HepG2 (cell line): ENCODE results near the gene MAN1B1. TPM values are rescaled to one million over a fixed set of nuclear protein-coding genes. Genes with fewer than 3 reads are reported as not detected.

Experiments
- DPF2 ChIP-seq: sonication (generic); formaldehyde crosslinking; IDR thresholded peaks from 2 replicates; pipeline ENCODE4 v1.4.0; 2020; ENCODE audit warnings: mild to moderate bottlenecking, low read depth, missing genetic modification reagents, borderline replicate concordance
- KLF9 ChIP-seq: IDR thresholded peaks from 2 replicates; pipeline ENCODE4 v1.6.1; 2016; ENCODE audit warnings: low read depth
- MAFK ChIP-seq, 2 experiments: IDR thresholded peaks in 1 of 2; conservative IDR thresholded peaks in 1 of 2; 2 replicates each; pipeline ENCODE4 v1.6.1; 2011; ENCODE audit warnings: improper control_type of control experiment in 2 of 2, low read length in 2 of 2
- MATR3 ChIP-seq: sonication (generic); formaldehyde crosslinking; IDR thresholded peaks from 2 replicates; pipeline ENCODE4 v1.4.0; 2020; ENCODE audit warnings: missing genetic modification reagents
- MIER2 ChIP-seq: IDR thresholded peaks from 2 replicates; pipeline ENCODE4 v1.6.1; 2016; ENCODE audit warnings: missing biosample characterization, missing genetic modification reagents
- THAP11 ChIP-seq: IDR thresholded peaks from 2 replicates; pipeline ENCODE4 v1.6.1; 2016; ENCODE audit warnings: missing biosample characterization, missing genetic modification reagents
- ZFX ChIP-seq: sonication (generic); formaldehyde crosslinking; IDR thresholded peaks from 2 replicates; pipeline ENCODE4 v1.4.0; 2020; ENCODE audit warnings: mild to moderate bottlenecking, low read depth, missing genetic modification reagents, moderate library complexity
- ZMYM2 ChIP-seq: sonication (generic); formaldehyde crosslinking; IDR thresholded peaks from 2 replicates; pipeline ENCODE4 v1.8.0; 2022; ENCODE audit warnings: mild to moderate bottlenecking, missing genetic modification reagents
- ZNF17 ChIP-seq: sonication (generic); formaldehyde crosslinking; IDR thresholded peaks from 2 replicates; pipeline ENCODE4 v1.5.0; 2020; ENCODE audit warnings: mild to moderate bottlenecking, missing genetic modification reagents
- ZNF441 ChIP-seq: sonication (generic); formaldehyde crosslinking; IDR thresholded peaks from 2 replicates; pipeline ENCODE4 v1.7.0; 2021; ENCODE audit warnings: missing genetic modification reagents, borderline replicate concordance
- ZNF484 ChIP-seq: sonication (generic); formaldehyde crosslinking; IDR thresholded peaks from 2 replicates; pipeline ENCODE4 v1.5.1; 2020; ENCODE audit warnings: mild to moderate bottlenecking, low read depth, missing genetic modification reagents, borderline replicate concordance
- ZNF670 ChIP-seq: sonication (generic); formaldehyde crosslinking; IDR thresholded peaks from 2 replicates; pipeline ENCODE4 v1.8.0; 2022; ENCODE audit warnings: mild to moderate bottlenecking, missing genetic modification reagents, borderline replicate concordance
- polyA plus RNA-seq, 8 experiments: library from polyadenylated mRNA; depleted of rRNA in 3 of 8; stranded (reverse) in 7 of 8; unstranded in 1 of 8; fragments of >200 nt; fragmentation: Illumina TruSeq in 4 of 8; extraction: Trizol in 4 of 8; gene quantifications; 2 replicates each; pipeline versions ENCODE4 v1.2.1 to v1.2.3, GENCODE V29; 2011 to 2016; ENCODE audit warnings: low read depth in 4 of 8, missing spikeins in 1 of 8, mixed read lengths in 1 of 8; ENCODE audit not compliant: insufficient read depth in 1 of 8
- total RNA-seq, 5 experiments: library from RNA; depleted of rRNA; stranded (reverse); fragments of >200 nt; fragmentation: Illumina TruSeq; extraction: Trizol; gene quantifications; 2 replicates each; pipeline ENCODE4 v1.2.3, GENCODE V29; 2016; ENCODE audit warnings: low read depth in 1 of 5
- TF ChIP-seq, protein P1 (sequence below): sonication (generic); formaldehyde crosslinking; IDR thresholded peaks from 2 replicates; pipeline ENCODE4 v1.5.0; 2020; ENCODE audit warnings: missing genetic modification reagents
- TF ChIP-seq, protein P2 (sequence below): sonication (generic); formaldehyde crosslinking; IDR thresholded peaks from 2 replicates; pipeline ENCODE4 v1.5.0; 2020; ENCODE audit warnings: missing genetic modification reagents, mild to moderate bottlenecking, borderline replicate concordance
- TF ChIP-seq, protein P3 (sequence below), 2 experiments: sonication (generic) in 1 of 2; formaldehyde crosslinking in 1 of 2; IDR thresholded peaks; 2 replicates each; pipeline versions ENCODE4 v1.4.0 to v1.6.1; 2018 to 2020; ENCODE audit warnings: missing genetic modification reagents in 2 of 2, borderline replicate concordance in 1 of 2, low read depth in 1 of 2, mild to moderate bottlenecking in 1 of 2, missing biosample characterization in 1 of 2
- TF ChIP-seq, protein P4 (sequence below): sonication (generic); formaldehyde crosslinking; IDR thresholded peaks from 2 replicates; pipeline ENCODE4 v1.4.0; 2020; ENCODE audit warnings: missing genetic modification reagents
- TF ChIP-seq, protein P5 (sequence below): sonication (generic); formaldehyde crosslinking; IDR thresholded peaks from 2 replicates; pipeline ENCODE4 v1.8.0; 2022; ENCODE audit warnings: missing genetic modification reagents, mild to moderate bottlenecking, moderate library complexity, borderline replicate concordance

Gene MAN1B1
- total and polyA plus RNA-seq, 2 of the 13 experiments (the other 11 are each of a cell fraction or from before 2014, with no cell fraction given): 48.9 to 59.5 TPM

DNA sequence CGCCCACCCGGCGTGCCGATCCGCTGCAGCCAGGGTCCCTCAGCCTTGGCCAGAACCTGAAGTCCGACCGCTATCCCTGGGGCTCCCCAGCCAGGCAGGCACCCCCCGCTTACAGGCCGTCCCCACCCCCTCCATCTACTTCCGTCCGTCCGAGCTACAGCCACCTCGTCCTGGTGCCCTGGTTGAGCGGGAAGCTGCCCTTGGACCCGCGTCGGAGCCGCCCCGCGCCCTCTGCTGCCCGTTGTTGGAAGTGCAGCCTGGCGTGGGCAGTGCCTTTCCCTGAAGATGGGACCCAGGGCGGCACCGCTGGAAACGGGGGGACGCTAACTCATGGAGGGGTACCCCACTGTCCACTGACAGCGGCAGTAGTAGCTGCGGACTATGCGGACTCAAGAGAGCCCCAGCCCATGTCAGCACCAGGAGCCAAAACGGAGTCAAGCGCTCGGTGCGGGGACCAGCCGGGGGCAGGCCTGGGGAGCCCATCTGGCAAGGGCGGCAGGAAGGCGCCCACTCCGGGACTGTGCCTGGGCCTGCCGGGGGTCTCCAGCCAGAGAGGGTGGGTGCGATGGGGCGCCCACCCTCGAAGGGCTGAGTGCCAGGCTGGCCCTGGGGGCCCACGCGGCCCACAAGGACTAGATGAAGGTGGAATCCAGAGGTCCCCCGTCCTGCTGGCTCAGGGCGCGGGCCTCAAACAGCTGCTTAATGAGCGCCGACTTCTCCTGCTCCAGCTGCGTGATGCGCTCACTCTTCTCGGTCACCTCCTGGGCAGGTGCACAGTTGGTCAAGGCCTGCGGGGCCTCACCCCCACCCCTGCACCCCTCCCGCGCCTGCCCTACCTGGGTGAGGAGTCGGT lies 22.5 kb upstream of the MAN1B1 start (continued):
- TF ChIP-seq, protein P1, sequence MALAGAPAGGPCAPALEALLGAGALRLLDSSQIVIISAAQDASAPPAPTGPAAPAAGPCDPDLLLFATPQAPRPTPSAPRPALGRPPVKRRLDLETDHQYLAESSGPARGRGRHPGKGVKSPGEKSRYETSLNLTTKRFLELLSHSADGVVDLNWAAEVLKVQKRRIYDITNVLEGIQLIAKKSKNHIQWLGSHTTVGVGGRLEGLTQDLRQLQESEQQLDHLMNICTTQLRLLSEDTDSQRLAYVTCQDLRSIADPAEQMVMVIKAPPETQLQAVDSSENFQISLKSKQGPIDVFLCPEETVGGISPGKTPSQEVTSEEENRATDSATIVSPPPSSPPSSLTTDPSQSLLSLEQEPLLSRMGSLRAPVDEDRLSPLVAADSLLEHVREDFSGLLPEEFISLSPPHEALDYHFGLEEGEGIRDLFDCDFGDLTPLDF: 0 out of 2 replicates have a peak, but pooled peaks have one; percentile 24
- TF ChIP-seq ZFX (peak; percentile 41; the same call in 1 of the 2 replicates), ZNF484 (CRISPR knock-in tag) (no peak), ZNF17 (CRISPR knock-in tag) (no peak), KLF9 (CRISPR knock-in tag) (no peak), ZMYM2 (CRISPR knock-in tag) (no peak), DPF2 (CRISPR knock-in tag) (no peak), ZNF670 (no peak), ZNF441 (CRISPR knock-in tag) (no peak), MATR3 (CRISPR knock-in tag) (no peak), MAFK (conservative IDR thresholded peaks at IDR 0.05 in 1 of 2, IDR thresholded peaks at IDR 0.05 in 1 of 2; ENCODE audit: low read length in 2 of 2) (no peak), MIER2 (CRISPR knock-in tag) (peak; percentile 79), THAP11 (CRISPR knock-in tag) (peak; percentile 32; the same call in 1 of the 2 replicates)
- TF ChIP-seq, protein P2, sequence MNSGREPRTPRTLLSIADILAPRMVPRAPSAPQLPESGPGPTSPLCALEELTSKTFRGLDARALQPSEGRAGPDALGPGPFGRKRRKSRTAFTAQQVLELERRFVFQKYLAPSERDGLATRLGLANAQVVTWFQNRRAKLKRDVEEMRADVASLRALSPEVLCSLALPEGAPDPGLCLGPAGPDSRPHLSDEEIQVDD: peak; percentile 25; the same call in 1 of the 2 replicates
- TF ChIP-seq, protein P3, sequence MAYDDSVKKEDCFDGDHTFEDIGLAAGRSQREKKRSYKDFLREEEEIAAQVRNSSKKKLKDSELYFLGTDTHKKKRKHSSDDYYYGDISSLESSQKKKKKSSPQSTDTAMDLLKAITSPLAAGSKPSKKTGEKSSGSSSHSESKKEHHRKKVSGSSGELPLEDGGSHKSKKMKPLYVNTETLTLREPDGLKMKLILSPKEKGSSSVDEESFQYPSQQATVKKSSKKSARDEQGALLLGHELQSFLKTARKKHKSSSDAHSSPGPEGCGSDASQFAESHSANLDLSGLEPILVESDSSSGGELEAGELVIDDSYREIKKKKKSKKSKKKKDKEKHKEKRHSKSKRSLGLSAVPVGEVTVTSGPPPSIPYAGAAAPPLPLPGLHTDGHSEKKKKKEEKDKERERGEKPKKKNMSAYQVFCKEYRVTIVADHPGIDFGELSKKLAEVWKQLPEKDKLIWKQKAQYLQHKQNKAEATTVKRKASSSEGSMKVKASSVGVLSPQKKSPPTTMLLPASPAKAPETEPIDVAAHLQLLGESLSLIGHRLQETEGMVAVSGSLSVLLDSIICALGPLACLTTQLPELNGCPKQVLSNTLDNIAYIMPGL (CRISPR knock-in tag; IDR thresholded peaks at IDR 0.05; ENCODE audit: borderline replicate concordance in 1 of 2, low read depth in 1 of 2): peak; percentile 37 to 63; a peak in 2 of 4 replicates
- TF ChIP-seq, protein P4, sequence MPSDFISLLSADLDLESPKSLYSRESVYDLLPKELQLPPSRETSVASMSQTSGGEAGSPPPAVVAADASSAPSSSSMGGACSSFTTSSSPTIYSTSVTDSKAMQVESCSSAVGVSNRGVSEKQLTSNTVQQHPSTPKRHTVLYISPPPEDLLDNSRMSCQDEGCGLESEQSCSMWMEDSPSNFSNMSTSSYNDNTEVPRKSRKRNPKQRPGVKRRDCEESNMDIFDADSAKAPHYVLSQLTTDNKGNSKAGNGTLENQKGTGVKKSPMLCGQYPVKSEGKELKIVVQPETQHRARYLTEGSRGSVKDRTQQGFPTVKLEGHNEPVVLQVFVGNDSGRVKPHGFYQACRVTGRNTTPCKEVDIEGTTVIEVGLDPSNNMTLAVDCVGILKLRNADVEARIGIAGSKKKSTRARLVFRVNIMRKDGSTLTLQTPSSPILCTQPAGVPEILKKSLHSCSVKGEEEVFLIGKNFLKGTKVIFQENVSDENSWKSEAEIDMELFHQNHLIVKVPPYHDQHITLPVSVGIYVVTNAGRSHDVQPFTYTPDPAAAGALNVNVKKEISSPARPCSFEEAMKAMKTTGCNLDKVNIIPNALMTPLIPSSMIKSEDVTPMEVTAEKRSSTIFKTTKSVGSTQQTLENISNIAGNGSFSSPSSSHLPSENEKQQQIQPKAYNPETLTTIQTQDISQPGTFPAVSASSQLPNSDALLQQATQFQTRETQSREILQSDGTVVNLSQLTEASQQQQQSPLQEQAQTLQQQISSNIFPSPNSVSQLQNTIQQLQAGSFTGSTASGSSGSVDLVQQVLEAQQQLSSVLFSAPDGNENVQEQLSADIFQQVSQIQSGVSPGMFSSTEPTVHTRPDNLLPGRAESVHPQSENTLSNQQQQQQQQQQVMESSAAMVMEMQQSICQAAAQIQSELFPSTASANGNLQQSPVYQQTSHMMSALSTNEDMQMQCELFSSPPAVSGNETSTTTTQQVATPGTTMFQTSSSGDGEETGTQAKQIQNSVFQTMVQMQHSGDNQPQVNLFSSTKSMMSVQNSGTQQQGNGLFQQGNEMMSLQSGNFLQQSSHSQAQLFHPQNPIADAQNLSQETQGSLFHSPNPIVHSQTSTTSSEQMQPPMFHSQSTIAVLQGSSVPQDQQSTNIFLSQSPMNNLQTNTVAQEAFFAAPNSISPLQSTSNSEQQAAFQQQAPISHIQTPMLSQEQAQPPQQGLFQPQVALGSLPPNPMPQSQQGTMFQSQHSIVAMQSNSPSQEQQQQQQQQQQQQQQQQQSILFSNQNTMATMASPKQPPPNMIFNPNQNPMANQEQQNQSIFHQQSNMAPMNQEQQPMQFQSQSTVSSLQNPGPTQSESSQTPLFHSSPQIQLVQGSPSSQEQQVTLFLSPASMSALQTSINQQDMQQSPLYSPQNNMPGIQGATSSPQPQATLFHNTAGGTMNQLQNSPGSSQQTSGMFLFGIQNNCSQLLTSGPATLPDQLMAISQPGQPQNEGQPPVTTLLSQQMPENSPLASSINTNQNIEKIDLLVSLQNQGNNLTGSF (CRISPR knock-in tag): no peak
- TF ChIP-seq, protein P5, sequence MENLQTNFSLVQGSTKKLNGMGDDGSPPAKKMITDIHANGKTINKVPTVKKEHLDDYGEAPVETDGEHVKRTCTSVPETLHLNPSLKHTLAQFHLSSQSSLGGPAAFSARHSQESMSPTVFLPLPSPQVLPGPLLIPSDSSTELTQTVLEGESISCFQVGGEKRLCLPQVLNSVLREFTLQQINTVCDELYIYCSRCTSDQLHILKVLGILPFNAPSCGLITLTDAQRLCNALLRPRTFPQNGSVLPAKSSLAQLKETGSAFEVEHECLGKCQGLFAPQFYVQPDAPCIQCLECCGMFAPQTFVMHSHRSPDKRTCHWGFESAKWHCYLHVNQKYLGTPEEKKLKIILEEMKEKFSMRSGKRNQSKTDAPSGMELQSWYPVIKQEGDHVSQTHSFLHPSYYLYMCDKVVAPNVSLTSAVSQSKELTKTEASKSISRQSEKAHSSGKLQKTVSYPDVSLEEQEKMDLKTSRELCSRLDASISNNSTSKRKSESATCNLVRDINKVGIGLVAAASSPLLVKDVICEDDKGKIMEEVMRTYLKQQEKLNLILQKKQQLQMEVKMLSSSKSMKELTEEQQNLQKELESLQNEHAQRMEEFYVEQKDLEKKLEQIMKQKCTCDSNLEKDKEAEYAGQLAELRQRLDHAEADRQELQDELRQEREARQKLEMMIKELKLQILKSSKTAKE (CRISPR knock-in tag): no peak
